Fibroblast of lung (primary cell): Measurements from ENCODE around the gene DDIT4. TPM values are rescaled to one million over a fixed set of nuclear protein-coding genes. Genes with fewer than 3 reads are reported as not detected.
A peak's percentile ranks its signal among the peaks of the same experiment; 100 is the strongest.

ENCODE experiments used
- DNase-seq, 2 donors: peaks; one replicate each; pipeline versions ENCODE4 v3.0.0 to v3.0.0-alpha.2; 2010; ENCODE audit warnings: low read depth in 2 of 2
- H2AFZ ChIP-seq: 2 replicates; pipeline ENCODE4 v1.5.1; 2012; ENCODE audit warnings: low read length, control low read depth, inconsistent platforms
- H3K27ac ChIP-seq: 2 replicates; pipeline ENCODE4 v1.5.1; 2011; ENCODE audit warnings: low read length, control low read depth; ENCODE audit not compliant: insufficient read depth
- H3K27me3 ChIP-seq: 2 replicates; pipeline ENCODE4 v1.5.1; 2011; ENCODE audit warnings: mild to moderate bottlenecking, low read length; ENCODE audit not compliant: control insufficient read depth, insufficient read depth
- H3K36me3 ChIP-seq: 2 replicates; pipeline ENCODE4 v1.5.1; 2011; ENCODE audit warnings: low read length; ENCODE audit not compliant: control insufficient read depth, insufficient read depth
- H3K4me1 ChIP-seq: 2 replicates; pipeline ENCODE4 v1.5.1; 2011; ENCODE audit warnings: low read length; ENCODE audit not compliant: control insufficient read depth, insufficient read depth; ENCODE audit errors: extremely low read depth
- H3K4me2 ChIP-seq: 2 replicates; pipeline ENCODE4 v1.5.1; 2011; ENCODE audit warnings: low read length, control low read depth; ENCODE audit not compliant: insufficient read depth; ENCODE audit errors: extremely low read depth
- H3K4me3 ChIP-seq, 4 experiments: fragments of 200-600 bp in 1 of 4; sonication (generic) in 1 of 4; replicated peaks in 1 of 4; 2 replicates each; pipeline ENCODE4 v1.5.1; 2011 to 2016; ENCODE audit warnings: low read length in 4 of 4, low read depth in 3 of 4, mild to moderate bottlenecking in 3 of 4, control low read depth in 2 of 4, inconsistent platforms in 1 of 4, mixed read lengths in 1 of 4; ENCODE audit not compliant: insufficient read depth in 1 of 4; ENCODE audit errors: control extremely low read depth in 1 of 4
- H3K79me2 ChIP-seq: 2 replicates; pipeline ENCODE4 v1.5.1; 2012; ENCODE audit warnings: mild to moderate bottlenecking, low read length, inconsistent platforms; ENCODE audit not compliant: control insufficient read depth, insufficient read depth
- H3K9ac ChIP-seq: 2 replicates; pipeline ENCODE4 v1.5.1; 2011; ENCODE audit warnings: mild to moderate bottlenecking, low read length, control low read depth; ENCODE audit not compliant: insufficient read depth
- H3K9me3 ChIP-seq: 2 replicates; pipeline ENCODE4 v1.5.1; 2012; ENCODE audit warnings: low read depth, low read length; ENCODE audit not compliant: control insufficient read depth, insufficient read depth
- H4K20me1 ChIP-seq: 2 replicates; pipeline ENCODE4 v1.5.1; 2011; ENCODE audit warnings: low read length; ENCODE audit not compliant: control insufficient read depth, insufficient read depth; ENCODE audit errors: extremely low read depth
- EZH2 ChIP-seq: IDR thresholded peaks from 2 replicates; pipeline ENCODE4 v1.5.1; 2012; ENCODE audit warnings: low read length, control low read depth, mild to moderate bottlenecking; ENCODE audit errors: missing control alignments
- polyA plus RNA-seq, 2 donors: library from polyadenylated mRNA; depleted of rRNA in 1 of 2; stranded (reverse) in 1 of 2; unstranded in 1 of 2; fragments of >200 nt; gene quantifications; 2 replicates each; pipeline ENCODE4 v1.2.1, GENCODE V29; 2011 to 2012; ENCODE audit warnings: missing spikeins in 1 of 2
- total RNA-seq: library from RNA; depleted of rRNA; stranded (reverse); fragments of >200 nt; gene quantifications from 2 replicates; pipeline ENCODE4 v1.2.1, GENCODE V29; 2014
- TF ChIP-seq, protein P1 (sequence below), 2 donors: IDR thresholded peaks in 1 of 2; conservative IDR thresholded peaks in 1 of 2; 1 replicate in 1 of 2; 2 replicates in 1 of 2; pipeline ENCODE4 v1.5.1; 2011 to 2012; ENCODE audit warnings: low read length in 2 of 2, control low read depth in 1 of 2, inconsistent platforms in 1 of 2, low read depth in 1 of 2, mild to moderate bottlenecking in 1 of 2

The DDIT4 gene
- total and polyA plus RNA-seq, 2 donors (not counting 1 experiment from before 2014, with no cell fraction given) = 51.3 to 662 TPM

DNA sequence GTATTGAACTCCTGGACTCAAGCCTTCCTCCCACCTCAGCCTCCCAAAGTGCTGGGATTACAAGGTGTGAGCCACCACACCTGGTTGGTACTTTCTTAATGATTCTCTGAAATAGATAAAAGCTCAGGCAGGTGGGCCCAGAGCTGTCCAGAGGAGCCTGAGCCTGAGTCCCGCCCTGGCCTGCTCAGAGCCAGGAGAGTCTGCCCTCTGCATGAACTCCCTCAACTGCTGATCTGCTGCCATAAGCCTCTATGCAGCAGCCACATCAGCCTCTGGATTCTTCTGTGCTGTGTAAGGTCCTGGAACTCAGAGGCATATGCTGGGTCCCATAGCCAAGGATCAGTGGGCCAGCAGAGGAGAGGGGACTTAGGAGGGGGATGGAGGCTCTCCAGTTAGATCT lies 23.1 kb upstream of the DDIT4 start:
- Histone ChIP-seq H3K4me1 (peaks cover 20% of the 10 kb centered on the region), H3K9me3 (no peaks in the 10 kb centered on the region), H3K27ac (no peak overlapping the region), H3K27me3 (no peaks in the 10 kb centered on the region), H3K36me3 (no peaks in the 10 kb centered on the region), H3K4me2 (no peak overlapping the region), H4K20me1 (no peaks in the 10 kb centered on the region), H3K4me3 (no peak overlapping the region), H3K9ac (no peak overlapping the region), H2AFZ (no peak overlapping the region), H3K79me2 (no peaks in the 10 kb centered on the region)
- DNase-seq = peak; percentile 86 to 90
- TF ChIP-seq, protein P1, sequence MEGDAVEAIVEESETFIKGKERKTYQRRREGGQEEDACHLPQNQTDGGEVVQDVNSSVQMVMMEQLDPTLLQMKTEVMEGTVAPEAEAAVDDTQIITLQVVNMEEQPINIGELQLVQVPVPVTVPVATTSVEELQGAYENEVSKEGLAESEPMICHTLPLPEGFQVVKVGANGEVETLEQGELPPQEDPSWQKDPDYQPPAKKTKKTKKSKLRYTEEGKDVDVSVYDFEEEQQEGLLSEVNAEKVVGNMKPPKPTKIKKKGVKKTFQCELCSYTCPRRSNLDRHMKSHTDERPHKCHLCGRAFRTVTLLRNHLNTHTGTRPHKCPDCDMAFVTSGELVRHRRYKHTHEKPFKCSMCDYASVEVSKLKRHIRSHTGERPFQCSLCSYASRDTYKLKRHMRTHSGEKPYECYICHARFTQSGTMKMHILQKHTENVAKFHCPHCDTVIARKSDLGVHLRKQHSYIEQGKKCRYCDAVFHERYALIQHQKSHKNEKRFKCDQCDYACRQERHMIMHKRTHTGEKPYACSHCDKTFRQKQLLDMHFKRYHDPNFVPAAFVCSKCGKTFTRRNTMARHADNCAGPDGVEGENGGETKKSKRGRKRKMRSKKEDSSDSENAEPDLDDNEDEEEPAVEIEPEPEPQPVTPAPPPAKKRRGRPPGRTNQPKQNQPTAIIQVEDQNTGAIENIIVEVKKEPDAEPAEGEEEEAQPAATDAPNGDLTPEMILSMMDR (conservative IDR thresholded peaks at IDR 0.05 in 1 of 2, IDR thresholded peaks at IDR 0.05 in 1 of 2; ENCODE audit: low read depth in 1 of 2, low read length in 2 of 2) = no peak
- no peak for TF ChIP-seq EZH2

- Histone ChIP-seq H3K9ac (no peak overlapping the region), H2AFZ (no peak overlapping the region), H3K79me2 (no peaks in the 10 kb centered on the region), H3K9me3 (no peaks in the 10 kb centered on the region), H3K4me2 (no peak overlapping the region), H3K4me3 (no peak overlapping the region), H4K20me1 (no peaks in the 10 kb centered on the region), H3K4me1 (peaks cover 20% of the 10 kb centered on the region), H3K27me3 (no peaks in the 10 kb centered on the region), H3K27ac (no peak overlapping the region), H3K36me3 (no peaks in the 10 kb centered on the region)
- no peak for TF ChIP-seq EZH2
- TF ChIP-seq, protein P1 (conservative IDR thresholded peaks at IDR 0.05 in 1 of 2, IDR thresholded peaks at IDR 0.05 in 1 of 2; ENCODE audit: low read depth in 1 of 2, low read length in 2 of 2) = no peak
- no peak for DNase-seq
Observed at GRCh38 chr10:72251635-72252034, 22.1 kb upstream of the DDIT4 start.

GRCh38 chr10:72252972-72253371 lies 20.8 kb upstream of the DDIT4 start:
- H3K27me3 ChIP-seq = no peaks in the 10 kb centered on the region
- no peaks in the 10 kb centered on the region for H4K20me1 ChIP-seq
- no peaks in the 10 kb centered on the region for H3K79me2 ChIP-seq
- H3K36me3 ChIP-seq = no peaks in the 10 kb centered on the region
- no peak overlapping the region for H2AFZ ChIP-seq
- peaks cover 20% of the 10 kb centered on the region for H3K4me1 ChIP-seq
- no peak overlapping the region for H3K27ac ChIP-seq
- no peak for DNase-seq
- no peak overlapping the region for H3K9ac ChIP-seq
- no peak for TF ChIP-seq EZH2
- TF ChIP-seq, protein P1 (conservative IDR thresholded peaks at IDR 0.05 in 1 of 2, IDR thresholded peaks at IDR 0.05 in 1 of 2; ENCODE audit: low read depth in 1 of 2, low read length in 2 of 2) = no peak
- H3K4me3 ChIP-seq = no peak overlapping the region
- no peak overlapping the region for H3K4me2 ChIP-seq
- H3K9me3 ChIP-seq = no peaks in the 10 kb centered on the region
